GM15510 (cell line): ENCODE data around the gene RELN.

Experiments used
- POLR2A ChIP-seq: IDR thresholded peaks from 3 replicates; pipeline ENCODE4 v1.6.1; 2011; ENCODE audit warnings: borderline replicate concordance; ENCODE audit not compliant: insufficient read length; ENCODE audit errors: extremely low read depth

Gene RELN

GRCh38 chr7:103989200-103989784 is at the start of gene RELN:
TSS of gene RELN (minus strand) at chr7:103989658. CDS start at chr7:103989356, 302 bp downstream.
- no peak for TF ChIP-seq POLR2A

GRCh38 chr7:104038136-104038535 is 48.7 kb upstream of the RELN start:
- TF ChIP-seq POLR2A = no peak

- no peak for TF ChIP-seq POLR2A
Observed at GRCh38 chr7:104035351-104035750, 45.9 kb upstream of the RELN start.

- no peak for TF ChIP-seq POLR2A
Observed at GRCh38 chr7:104034679-104035078, 45.2 kb upstream of the RELN start.

- TF ChIP-seq POLR2A = no peak
Observed at GRCh38 chr7:104033837-104034236, 44.4 kb upstream of the RELN start.

GRCh38 chr7:104032486-104032885 is 43.0 kb upstream of the RELN start:
- no peak for TF ChIP-seq POLR2A

GRCh38 chr7:104029765-104030164 is 40.3 kb upstream of the RELN start:
- TF ChIP-seq POLR2A = no peak

GRCh38 chr7:104024632-104025031 is 35.2 kb upstream of the RELN start:
- no peak for TF ChIP-seq POLR2A

- no peak for TF ChIP-seq POLR2A
Observed at GRCh38 chr7:104023100-104023499, 33.6 kb upstream of the RELN start.

GRCh38 chr7:104018425-104018824 is 29.0 kb upstream of the RELN start:
- no peak for TF ChIP-seq POLR2A

- no peak for TF ChIP-seq POLR2A
Observed at GRCh38 chr7:104017001-104017400, 27.5 kb upstream of the RELN start.

GRCh38 chr7:104012835-104013234 is 23.4 kb upstream of the RELN start:
- no peak for TF ChIP-seq POLR2A

- TF ChIP-seq POLR2A = no peak
Observed at GRCh38 chr7:104011829-104012228, 22.4 kb upstream of the RELN start.

GRCh38 chr7:104010052-104010909 is 20.8 kb upstream of the RELN start:
- no peak for TF ChIP-seq POLR2A

GRCh38 chr7:104008107-104008506 is 18.6 kb upstream of the RELN start:
- TF ChIP-seq POLR2A = no peak

GRCh38 chr7:104007614-104008013 is 18.2 kb upstream of the RELN start:
- TF ChIP-seq POLR2A = no peak
